Activated naive CD4-positive, alpha-beta T cell treated with anti-CD3 and anti-CD28 coated beads, Interleukin-2, amount 50 U/mL, for 72 hours (primary cell): ENCODE results near the gene ARAP3. TPM values are rescaled to one million over a fixed set of nuclear protein-coding genes. Genes with fewer than 3 reads are reported as not detected.

Source experiments
- ATAC-seq, 2 donors: fragments of 150-1000 bp; cut with Tn5 transposase; 2 replicates each; pipeline ENCODE4 v1.10.0; 2021; ENCODE audit warnings: mild to moderate bottlenecking in 2 of 2, moderate library complexity in 2 of 2
- DNase-seq, 2 donors: peaks; one replicate each; pipeline ENCODE4 v3.0.0; 2021 to 2022; ENCODE audit warnings: low spot score in 2 of 2
- H3K27ac Mint-ChIP-seq, 2 donors: one replicate each; pipeline ENCODE4 v1.8.0; 2022; ENCODE audit warnings: mild to moderate bottlenecking in 2 of 2, mixed read lengths in 2 of 2
- H3K36me3 Mint-ChIP-seq, 2 donors: one replicate each; pipeline ENCODE4 v1.8.0; 2022; ENCODE audit warnings: mixed read lengths in 2 of 2
- H3K9me3 Mint-ChIP-seq, 2 donors: one replicate each; pipeline ENCODE4 v1.8.0; 2022; ENCODE audit warnings: mixed read lengths in 2 of 2
- total RNA-seq, 2 donors: library from RNA; stranded (reverse); gene quantifications; one replicate each; pipeline ENCODE4 v1.2.3, GENCODE V29; 2022

The ARAP3 gene
- total RNA-seq, 2 donors from 2014 or later, result 2.7 to 8.3 TPM

GRCh38 chr5:141637767-141638419 lies 44.1 kb downstream of the ARAP3 start:
- peak overlapping the region; percentile 80 to 93 for H3K27ac Mint-ChIP-seq
- peaks cover 16 to 19% of the 10 kb centered on the region in 2 donors for H3K36me3 Mint-ChIP-seq
- H3K9me3 Mint-ChIP-seq, result no peaks in the 10 kb centered on the region
- DNase-seq (peak in 1 of 2 donors; percentile 58), ATAC-seq (peak; percentile 19 to 34)

- Mint-ChIP-seq H3K9me3 (no peaks in the 10 kb centered on the region), H3K36me3 (peaks cover 16 to 19% of the 10 kb centered on the region in 2 donors), H3K27ac (peak overlapping the region; percentile 80 to 93)
- peak; percentile 61 to 67 for DNase-seq
- peak; percentile 60 to 62 for ATAC-seq
Measured at GRCh38 chr5:141637123-141637766, 44.8 kb downstream of the ARAP3 start.

- DNase-seq, result peak; percentile 94 to 98
- Mint-ChIP-seq H3K9me3 (no peaks in the 10 kb centered on the region), H3K27ac (peak within 1 kb of the TSS; percentile 80 to 93), H3K36me3 (peaks cover 16 to 19% of the 10 kb centered on the region in 2 donors)
- ATAC-seq, result peak; percentile 88 to 93
Measured at GRCh38 chr5:141636413-141637122, 45.5 kb downstream of the ARAP3 start, which contains the start of the genes HDAC3 and RELL2. Gene HDAC3, minus strand, starts transcription at chr5:141636849. Its CDS starts 59 bp downstream, at chr5:141636790. Gene RELL2, plus strand, starts transcription at chr5:141636997. Its CDS starts 1,229 bp downstream, at chr5:141638226.

- peak overlapping the region; percentile 80 to 87 for H3K27ac Mint-ChIP-seq
- H3K9me3 Mint-ChIP-seq, result no peaks in the 10 kb centered on the region
- DNase-seq (no peak), ATAC-seq (no peak)
- peaks cover 13 to 19% of the 10 kb centered on the region in 2 donors for H3K36me3 Mint-ChIP-seq
Measured at GRCh38 chr5:141636106-141636412, 46.0 kb downstream of the ARAP3 start.

GRCh38 chr5:141635646-141636045 lies 46.4 kb downstream of the ARAP3 start:
- peaks cover 9 to 19% of the 10 kb centered on the region in 2 donors for H3K36me3 Mint-ChIP-seq
- no peaks in the 10 kb centered on the region for H3K9me3 Mint-ChIP-seq
- ATAC-seq (no peak), DNase-seq (no peak)
- H3K27ac Mint-ChIP-seq, result peak overlapping the region; percentile 80 to 87

- no peak for ATAC-seq
- no peaks in the 10 kb centered on the region for H3K9me3 Mint-ChIP-seq
- H3K27ac Mint-ChIP-seq, result peak overlapping the region in 1 of 2 donors; percentile 14
- DNase-seq, result no peak
- H3K36me3 Mint-ChIP-seq, result peaks cover 7 to 19% of the 10 kb centered on the region in 2 donors
Measured at GRCh38 chr5:141634720-141635119, 47.3 kb downstream of the ARAP3 start.

- Mint-ChIP-seq H3K27ac (peak overlapping the region in 1 of 2 donors; percentile 11), H3K36me3 (peaks cover 7 to 19% of the 10 kb centered on the region in 2 donors), H3K9me3 (no peaks in the 10 kb centered on the region)
- no peak for DNase-seq
- no peak for ATAC-seq
Measured at GRCh38 chr5:141633871-141634561, 48.0 kb downstream of the ARAP3 start.

GRCh38 chr5:141632650-141633049 lies 49.4 kb downstream of the ARAP3 start:
- no peaks in the 10 kb centered on the region for H3K9me3 Mint-ChIP-seq
- no peak overlapping the region for H3K27ac Mint-ChIP-seq
- peaks cover 0 to 12% of the 10 kb centered on the region in 2 donors for H3K36me3 Mint-ChIP-seq
- ATAC-seq (no peak), DNase-seq (no peak)

- Mint-ChIP-seq H3K9me3 (no peaks in the 10 kb centered on the region), H3K36me3 (peaks cover 0 to 5% of the 10 kb centered on the region in 2 donors), H3K27ac (no peak overlapping the region)
- DNase-seq, result no peak
- ATAC-seq, result no peak
Measured at GRCh38 chr5:141630570-141631140, 51.4 kb downstream of the ARAP3 start.

GRCh38 chr5:141628175-141628788 lies 53.7 kb downstream of the ARAP3 start:
- DNase-seq (no peak), ATAC-seq (no peak)
- Mint-ChIP-seq H3K9me3 (no peaks in the 10 kb centered on the region), H3K27ac (no peak overlapping the region), H3K36me3 (peaks cover 3 to 8% of the 10 kb centered on the region in 2 donors)

GRCh38 chr5:141623611-141624010 lies 58.4 kb downstream of the ARAP3 start:
- Mint-ChIP-seq H3K9me3 (no peaks in the 10 kb centered on the region), H3K36me3 (peaks cover 6 to 25% of the 10 kb centered on the region in 2 donors), H3K27ac (peak overlapping the region; percentile 77 to 79)
- DNase-seq (no peak), ATAC-seq (no peak)

- H3K36me3 Mint-ChIP-seq, result peaks cover 10 to 29% of the 10 kb centered on the region in 2 donors
Measured at GRCh38 chr5:141623186-141623585, 58.8 kb downstream of the ARAP3 start.

GRCh38 chr5:141618804-141619554 lies 63.1 kb downstream of the ARAP3 start, which contains the start of gene DIAPH1:
Gene DIAPH1, minus strand, starts transcription at chr5:141619000. Its CDS starts 86 bp downstream, at chr5:141618914.
- ATAC-seq (peak; percentile 90 to 93), DNase-seq (peak; percentile 98)
- Mint-ChIP-seq H3K9me3 (no peaks in the 10 kb centered on the region), H3K36me3 (peaks cover 28 to 54% of the 10 kb centered on the region in 2 donors), H3K27ac (peak within 1 kb of the TSS; percentile 97 to 99)

More at GRCh38 chr5:141623186-141623585, 58.8 kb downstream of the ARAP3 start:
- DNase-seq (peak in 1 of 2 donors; percentile 25), ATAC-seq (peak; percentile 20 to 46)
- Mint-ChIP-seq H3K27ac (peak overlapping the region; percentile 77 to 79), H3K9me3 (no peaks in the 10 kb centered on the region)

- H3K9me3 Mint-ChIP-seq, result no peaks in the 10 kb centered on the region
- DNase-seq (peak in 1 of 2 donors; percentile 62), ATAC-seq (peak; percentile 35 to 48)
- H3K27ac Mint-ChIP-seq, result peak overlapping the region; percentile 97 to 99
- H3K36me3 Mint-ChIP-seq, result peaks cover 24 to 46% of the 10 kb centered on the region in 2 donors
Measured at GRCh38 chr5:141618030-141618803, 63.8 kb downstream of the ARAP3 start.
